Loucy (cell line): Measurements from ENCODE around the gene CDC37L1.

Source experiments
- CTCF ChIP-seq: fragments of 200-600 bp; sonication (generic); conservative IDR thresholded peaks from 2 replicates; pipeline ENCODE4 v1.5.1; 2014; ENCODE audit warnings: mild to moderate bottlenecking, antibody characterized with exemption, low read length
- EZH2phosphoT487 ChIP-seq: fragments of 200-600 bp; IDR thresholded peaks from 2 replicates; pipeline ENCODE4 v1.6.1; 2018; ENCODE audit warnings: antibody characterized with exemption, mild to moderate bottlenecking, moderate library complexity, borderline replicate concordance

DNA sequence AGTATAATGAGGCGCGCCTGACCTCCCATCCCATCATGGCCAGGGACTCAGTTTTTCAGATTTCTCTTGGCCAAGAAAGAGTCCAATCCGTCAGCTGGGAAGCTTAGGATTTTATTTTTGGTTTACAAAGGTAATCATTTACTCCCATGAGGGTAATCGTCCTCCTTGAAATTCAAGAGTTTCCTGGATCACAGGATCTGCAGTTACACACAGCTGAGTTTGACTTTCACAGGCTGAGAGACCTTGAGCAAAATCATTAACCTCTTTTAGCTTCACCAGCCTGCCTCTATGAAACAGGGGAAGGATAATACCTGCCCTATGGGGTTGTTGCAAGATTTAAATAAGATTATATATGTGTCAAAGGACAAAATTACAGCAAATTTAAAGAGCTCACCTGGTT lies 77.1 kb downstream of the CDC37L1 start:
- TF ChIP-seq CTCF: no peak
- TF ChIP-seq EZH2phosphoT487: no peak
